Pancreas (tissue), 10 donors: Measurements from ENCODE around the gene DOCK7. TPM values are rescaled to one million over a fixed set of nuclear protein-coding genes. Genes with fewer than 3 reads are reported as not detected.
A peak's percentile ranks its signal among the peaks of the same experiment; 100 is the strongest.
"Not testable (repeated sequence)": the region's sequence is repeated elsewhere in the genome, so short reads cannot be mapped to it uniquely, and the experiment has no call there.

Experiments
- ATAC-seq, 4 donors: fragments of 200-7000 bp; cut with Tn5 transposase; one replicate each; pipeline versions ENCODE4 v1.8.0 to v1.9.1; 2020; ENCODE audit warnings: mild to moderate bottlenecking in 4 of 4, moderate library complexity in 4 of 4
- DNase-seq, 6 donors: peaks; one replicate each; pipeline ENCODE4 v3.0.0-alpha.2; 2020
- FAIRE-seq: peaks from 2 replicates; lab custom pipeline; 2012; peaks lifted over from hg19 to GRCh38; lab: Jason Lieb, UNC
- H3K27ac ChIP-seq, 4 donors: fragments of 200-600 bp; sonication (generic); 1 replicate in 3 of 4; 2 replicates in 1 of 4; pipeline versions ENCODE4 v1.5.0 to v1.8.0; 2020
- H3K27me3 ChIP-seq, 4 donors: fragments of 200-600 bp; one replicate each; pipeline ENCODE4 v1.8.0; 2021
- H3K36me3 ChIP-seq, 3 donors: fragments of 200-600 bp; sonication (generic) in 1 of 3; one replicate each; pipeline versions ENCODE4 v1.5.0 to v1.8.0; 2020 to 2021
- H3K4me1 ChIP-seq, 3 donors: fragments of 200-600 bp; one replicate each; pipeline ENCODE4 v1.8.0; 2021
- H3K4me3 ChIP-seq, 4 donors: fragments of 200-600 bp; sonication (generic) in 2 of 4; one replicate each; pipeline versions ENCODE4 v1.5.0 to v1.8.0; 2020 to 2021
- H3K9me3 ChIP-seq, 4 donors: fragments of 200-600 bp; one replicate each; pipeline ENCODE4 v1.8.0; 2021
- CTCF ChIP-seq, 4 donors: fragments of 200-600 bp; sonication (generic) in 3 of 4; IDR thresholded peaks; one replicate each; pipeline versions ENCODE4 v1.5.0 to v1.8.0; 2021; ENCODE audit warnings: antibody characterized with exemption in 4 of 4
- WGBS, 2 donors: extraction: QIAGEN DNeasy Blood & Tissue Kit; methylation state at CpG; one replicate each; pipeline ENCODE4 v1.1.7; 2013; 5-methylcytosine and 5-hydroxymethylcytosine counted together
- intact Hi-C, 3 donors: fragments of 100-400 bp; cut with DNase I; formaldehyde crosslinking; loops; one replicate each; pipeline versions ENCODE4 v1.11.1 to v1.14.2; 2022
- polyA plus RNA-seq, 2 donors: library from polyadenylated mRNA; stranded (reverse); fragments of 200-250 nt; gene quantifications; one replicate each; pipeline ENCODE4 v1.2.3, GENCODE V29; 2013
- total RNA-seq, 6 donors: library from RNA; stranded (reverse); fragmentation: NEBNext Ultra II Directional in 4 of 6; extraction: Animal tissue kit (Norgen Biotek cat#: 25700) in 4 of 6; gene quantifications; one replicate each; pipeline versions ENCODE4 v1.2.1 to v1.2.4, GENCODE V29; 2021 to 2023
- donor health status: healthy with polysubstance abuse.
- donor health status: DM: no; HTN: no; CAD: no; lungs with moderate emphysema.
- donor health status: DM: no; HTN: no; CAD: no.
- donor health status: control.
- donor health status: control.
- donor health status: Bipolar disorder and iron deficiency.
- donor health status: DM: yes; HTN: yes; CAD: no.
- donor health status: DM: no; HTN: no; CAD: no.
- donor health status: DM: no; HTN: no; CAD: no.
- donor health status: DM: yes; HTN: yes; CAD: no.

Gene DOCK7
- total and polyA plus RNA-seq, 8 donors = 4.4 to 22.5 (median 12.8) TPM

GRCh38 chr1:62613325-62613727, 74.9 kb downstream of the DOCK7 start:
- no peaks in the 10 kb centered on the region for H3K9me3 ChIP-seq
- DNase-seq (no peak), FAIRE-seq (no peak), ATAC-seq (no peak)
- no peaks in the 10 kb centered on the region for H3K27me3 ChIP-seq
- no peaks in the 10 kb centered on the region for H3K36me3 ChIP-seq
- TF ChIP-seq CTCF (IDR thresholded peaks at IDR 0.05) = no peak
- WGBS, 2 donors = 91 to 95% methylated on average over 5 of the region's 5 CpGs
- intact Hi-C loops = no loop called here
- no peak overlapping the region for H3K4me3 ChIP-seq
- no peaks in the 10 kb centered on the region for H3K4me1 ChIP-seq
- H3K27ac ChIP-seq = no peak overlapping the region

GRCh38 chr1:62612770-62613169, 75.4 kb downstream of the DOCK7 start:
- Histone ChIP-seq H3K4me3 (no peak overlapping the region), H3K4me1 (no peaks in the 10 kb centered on the region), H3K9me3 (no peaks in the 10 kb centered on the region), H3K27ac (no peak overlapping the region), H3K27me3 (no peaks in the 10 kb centered on the region), H3K36me3 (no peaks in the 10 kb centered on the region)
- FAIRE-seq (peak; percentile 49), ATAC-seq (no peak), DNase-seq (no peak)
- TF ChIP-seq CTCF (IDR thresholded peaks at IDR 0.05) = no peak
- 83 to 91% methylated on average over 2 of the region's 2 CpGs for WGBS, 2 donors
- intact Hi-C loops = no loop called here

- ATAC-seq, H3K4me3 ChIP-seq, DNase-seq, H3K36me3 ChIP-seq, H3K4me1 ChIP-seq, H3K27me3 ChIP-seq, intact Hi-C loops, H3K27ac ChIP-seq, FAIRE-seq, H3K9me3 ChIP-seq: not testable (repeated sequence)
- 98 to 100% methylated on average over 1 of the region's 1 CpG for WGBS, 2 donors
These were observed 77.6 kb downstream of the DOCK7 start for GRCh38 chr1:62610588-62610987.

GRCh38 chr1:62608905-62609304, 79.3 kb downstream of the DOCK7 start:
- no peaks in the 10 kb centered on the region for H3K36me3 ChIP-seq
- H3K27ac ChIP-seq = no peak overlapping the region
- FAIRE-seq (peak; percentile 17), ATAC-seq (no peak), DNase-seq (no peak)
- intact Hi-C loops = no loop called here
- TF ChIP-seq CTCF (IDR thresholded peaks at IDR 0.05) = no peak
- no peaks in the 10 kb centered on the region for H3K27me3 ChIP-seq
- H3K4me3 ChIP-seq = no peak overlapping the region
- H3K4me1 ChIP-seq = no peaks in the 10 kb centered on the region
- H3K9me3 ChIP-seq = no peaks in the 10 kb centered on the region

- WGBS, 2 donors = 91 to 99% methylated on average over 2 of the region's 2 CpGs
- TF ChIP-seq CTCF (IDR thresholded peaks at IDR 0.05) = no peak
- Histone ChIP-seq H3K27me3 (no peaks in the 10 kb centered on the region), H3K4me3 (no peak overlapping the region), H3K4me1 (peaks cover 0 to 18% (median 10%) of the 10 kb centered on the region in 3 donors), H3K36me3 (no peaks in the 10 kb centered on the region), H3K9me3 (no peaks in the 10 kb centered on the region), H3K27ac (no peak overlapping the region)
- intact Hi-C loops = no loop called here
- FAIRE-seq (no peak), DNase-seq (no peak), ATAC-seq (no peak)
These were observed 86.7 kb downstream of the DOCK7 start for GRCh38 chr1:62601457-62601856.
